Testis (tissue), 5 donors: ENCODE results near the gene HDHD3. TPM values are rescaled to one million over a fixed set of nuclear protein-coding genes. Genes with fewer than 3 reads are reported as not detected.
A peak's percentile ranks its signal among the peaks of the same experiment; 100 is the strongest.

ENCODE experiments used
- DNase-seq: peaks from one replicate; pipeline ENCODE4 v3.0.0-alpha.2; 2019
- H3K27ac ChIP-seq, 2 donors: fragments of 200-600 bp; sonication (generic); one replicate each; pipeline ENCODE4 v1.5.1; 2019
- H3K27me3 ChIP-seq: fragments of 200-600 bp; sonication (generic); one replicate; pipeline ENCODE4 v1.5.1; 2019
- H3K36me3 ChIP-seq: fragments of 200-600 bp; sonication (generic); one replicate; pipeline ENCODE4 v1.5.1; 2017; ENCODE audit warnings: low read depth; ENCODE audit errors: missing control alignments
- H3K4me1 ChIP-seq: fragments of 200-600 bp; sonication (generic); one replicate; pipeline ENCODE4 v1.5.1; 2019
- H3K4me3 ChIP-seq, 2 donors: fragments of 200-600 bp; sonication (generic); one replicate each; pipeline ENCODE4 v1.5.1; 2017 to 2019
- H3K9me3 ChIP-seq: fragments of 200-600 bp; sonication (generic); one replicate; pipeline ENCODE4 v1.5.1; 2017
- POLR2A ChIP-seq: fragments of 450-650 bp; IDR thresholded peaks from one replicate; pipeline ENCODE4 v1.6.1; 2017; ENCODE audit warnings: antibody characterized with exemption, mild to moderate bottlenecking, moderate library complexity
- WGBS, 2 donors: methylation state at CpG; one replicate each; pipeline ENCODE4 v1.1.5; 2018; 5-methylcytosine and 5-hydroxymethylcytosine counted together
- intact Hi-C: fragments of 100-400 bp; cut with DNase I; formaldehyde crosslinking; loops from one replicate; pipeline ENCODE4 v1.15.1; 2023; ENCODE audit warnings: low total_unique reads
- long read RNA-seq, 2 donors: transcript quantifications; one replicate each; lab custom pipeline, GENCODE V29; 2026
- polyA plus RNA-seq: library from polyadenylated mRNA; stranded (reverse); fragments of 350-450 nt; fragmentation: Illumina TruSeq; extraction: RNeasy Lipid Tissue Mini Kit (QIAGEN cat#74804); gene quantifications from one replicate; pipeline ENCODE4 v1.2.3, GENCODE V29; 2014; ENCODE audit warnings: low read depth, low replicate concordance; ENCODE audit not compliant: insufficient read depth
- total RNA-seq, 2 donors: library from RNA; depleted of rRNA; stranded (reverse); fragments of >200 nt; gene quantifications; one replicate each; pipeline ENCODE4 v1.2.3, GENCODE V29; 2016
- TF ChIP-seq, protein P1 (sequence below), 3 experiments: fragments of 450-650 bp in 2 of 3; fragments of 200-600 bp in 1 of 3; sonication (generic) in 1 of 3; IDR thresholded peaks; one replicate each; pipeline ENCODE4 v1.5.1; 2016 to 2019; ENCODE audit warnings: antibody characterized with exemption in 3 of 3, mild to moderate bottlenecking in 2 of 3, moderate library complexity in 1 of 3

The HDHD3 gene, protein sequence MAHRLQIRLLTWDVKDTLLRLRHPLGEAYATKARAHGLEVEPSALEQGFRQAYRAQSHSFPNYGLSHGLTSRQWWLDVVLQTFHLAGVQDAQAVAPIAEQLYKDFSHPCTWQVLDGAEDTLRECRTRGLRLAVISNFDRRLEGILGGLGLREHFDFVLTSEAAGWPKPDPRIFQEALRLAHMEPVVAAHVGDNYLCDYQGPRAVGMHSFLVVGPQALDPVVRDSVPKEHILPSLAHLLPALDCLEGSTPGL
- 10 to 100 TPM; 22.9 to 32.9 TPM for total RNA-seq
- 13.8 TPM for polyA plus RNA-seq
- long read RNA-seq, donor 1, transcript HDHD3-202 (3 exons, 1,497 nt) = major isoform, 22 of 35 reads
- long read RNA-seq, donor 1, transcript HDHD3-203 (3 exons, 913 nt) = minor isoform, 12 of 35 reads
- long read RNA-seq, donor 1, partial matches to known transcripts = 0 of 35 reads
- long read RNA-seq, donor 1, other reads (novel, unspliced or antisense) = 0 of 35 reads
- long read RNA-seq, donor 2, transcript HDHD3-203 (3 exons, 913 nt) = minor isoform, 5 of 20 reads
- long read RNA-seq, donor 2, transcript HDHD3-202 (3 exons, 1,497 nt) = major isoform, 14 of 20 reads
- long read RNA-seq, donor 2, partial matches to known transcripts = 0 of 20 reads
- long read RNA-seq, donor 2, other reads (novel, unspliced or antisense) = 0 of 20 reads

DNA sequence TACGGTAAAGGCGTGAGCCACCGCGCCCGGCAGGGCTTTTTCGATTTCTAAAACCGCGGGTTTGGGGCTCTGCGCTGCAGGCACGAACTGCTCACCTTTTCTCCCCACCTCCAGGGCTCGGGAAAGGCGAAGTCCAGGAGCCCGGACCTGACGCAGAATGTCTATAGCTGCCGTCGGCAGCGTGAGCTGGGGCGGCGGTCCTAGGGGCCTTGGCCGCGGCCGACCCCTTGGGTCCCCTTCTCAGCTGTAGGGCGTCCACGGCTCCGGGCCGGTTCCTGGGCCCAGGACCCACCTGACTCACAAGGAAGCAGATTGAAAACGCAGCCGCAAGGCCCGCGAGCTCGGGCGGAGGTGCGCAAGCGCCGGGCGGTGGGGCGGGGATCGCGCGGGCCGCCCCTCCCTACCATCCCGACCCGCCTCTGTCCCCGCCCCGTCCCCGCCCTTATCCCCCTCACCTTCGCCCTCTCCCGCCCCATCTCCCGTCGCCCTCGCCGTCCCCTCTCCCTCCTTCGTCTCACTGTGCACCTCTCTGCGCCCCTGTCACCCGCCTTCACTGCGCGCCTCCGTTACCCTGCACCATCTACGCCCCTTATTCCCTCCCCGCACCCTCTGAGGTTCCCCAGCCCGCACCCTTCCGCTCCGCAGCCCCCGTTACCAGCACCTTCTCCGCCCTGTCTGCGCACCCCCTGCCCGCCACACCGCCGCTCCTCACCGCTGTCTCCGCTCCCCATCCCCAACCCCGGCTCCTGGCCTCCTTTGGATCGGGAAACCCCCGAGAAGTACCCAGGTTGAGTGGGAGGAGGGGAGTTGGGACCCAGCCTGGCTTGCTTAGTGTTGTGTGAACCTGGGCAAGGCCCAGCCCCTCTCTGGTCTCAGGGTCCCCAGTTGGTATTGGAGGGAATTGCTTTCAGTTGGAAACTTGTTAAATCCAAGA is at the start of gene HDHD3:
HDHD3 (minus strand) TSS at position 353 of the 934 bp plus-strand sequence. CDS start 2,632 bp downstream, outside the sequence.
- Histone ChIP-seq H3K4me1 (peaks cover 12% of the 10 kb centered on the region), H3K27ac (peak within 1 kb of the TSS; percentile 76 to 78), H3K9me3 (no peaks in the 10 kb centered on the region), H3K27me3 (no peaks in the 10 kb centered on the region), H3K4me3 (peak within 1 kb of the TSS; percentile 68 to 93), H3K36me3 (no peaks in the 10 kb centered on the region)
- no peak for TF ChIP-seq POLR2A
- TF ChIP-seq, protein P1, sequence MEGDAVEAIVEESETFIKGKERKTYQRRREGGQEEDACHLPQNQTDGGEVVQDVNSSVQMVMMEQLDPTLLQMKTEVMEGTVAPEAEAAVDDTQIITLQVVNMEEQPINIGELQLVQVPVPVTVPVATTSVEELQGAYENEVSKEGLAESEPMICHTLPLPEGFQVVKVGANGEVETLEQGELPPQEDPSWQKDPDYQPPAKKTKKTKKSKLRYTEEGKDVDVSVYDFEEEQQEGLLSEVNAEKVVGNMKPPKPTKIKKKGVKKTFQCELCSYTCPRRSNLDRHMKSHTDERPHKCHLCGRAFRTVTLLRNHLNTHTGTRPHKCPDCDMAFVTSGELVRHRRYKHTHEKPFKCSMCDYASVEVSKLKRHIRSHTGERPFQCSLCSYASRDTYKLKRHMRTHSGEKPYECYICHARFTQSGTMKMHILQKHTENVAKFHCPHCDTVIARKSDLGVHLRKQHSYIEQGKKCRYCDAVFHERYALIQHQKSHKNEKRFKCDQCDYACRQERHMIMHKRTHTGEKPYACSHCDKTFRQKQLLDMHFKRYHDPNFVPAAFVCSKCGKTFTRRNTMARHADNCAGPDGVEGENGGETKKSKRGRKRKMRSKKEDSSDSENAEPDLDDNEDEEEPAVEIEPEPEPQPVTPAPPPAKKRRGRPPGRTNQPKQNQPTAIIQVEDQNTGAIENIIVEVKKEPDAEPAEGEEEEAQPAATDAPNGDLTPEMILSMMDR (IDR thresholded peaks at IDR 0.05) = no peak
- DNase-seq = peak; percentile 88
- intact Hi-C loops = no loop called here
- WGBS, 2 donors = 1 to 3% methylated on average over 44 to 74 of the region's 74 CpGs

DNA sequence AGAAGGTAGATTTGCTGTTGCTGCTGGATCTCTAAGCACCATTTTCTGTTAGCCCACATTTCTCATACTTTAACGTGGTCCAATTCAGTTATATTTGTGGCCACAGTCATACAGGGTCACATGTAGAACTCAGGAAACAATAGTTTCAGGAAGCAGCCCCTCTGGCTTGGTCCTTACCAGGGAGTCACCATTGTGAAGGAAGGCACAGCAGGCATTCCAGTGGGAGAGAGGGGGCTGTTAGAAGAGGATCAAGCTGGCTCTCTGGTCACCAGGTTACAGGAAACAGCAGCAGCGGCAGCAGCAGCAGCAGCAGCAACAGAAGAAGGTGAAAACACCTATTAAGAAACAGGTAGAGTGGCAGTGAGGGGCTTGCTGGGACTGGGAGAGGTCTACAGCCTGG is 48.3 kb upstream of the HDHD3 start:
- H3K27ac ChIP-seq = no peak overlapping the region
- no peaks in the 10 kb centered on the region for H3K9me3 ChIP-seq
- WGBS, 2 donors = 68% methylated on average over 2 of the region's 2 CpGs
- no peak for DNase-seq
- H3K4me1 ChIP-seq = no peaks in the 10 kb centered on the region
- intact Hi-C loops = no loop called here
- H3K27me3 ChIP-seq = no peaks in the 10 kb centered on the region
- TF ChIP-seq POLR2A = no peak
- TF ChIP-seq, protein P1 (IDR thresholded peaks at IDR 0.05) = no peak
- H3K36me3 ChIP-seq = no peaks in the 10 kb centered on the region
- no peak overlapping the region for H3K4me3 ChIP-seq

DNA sequence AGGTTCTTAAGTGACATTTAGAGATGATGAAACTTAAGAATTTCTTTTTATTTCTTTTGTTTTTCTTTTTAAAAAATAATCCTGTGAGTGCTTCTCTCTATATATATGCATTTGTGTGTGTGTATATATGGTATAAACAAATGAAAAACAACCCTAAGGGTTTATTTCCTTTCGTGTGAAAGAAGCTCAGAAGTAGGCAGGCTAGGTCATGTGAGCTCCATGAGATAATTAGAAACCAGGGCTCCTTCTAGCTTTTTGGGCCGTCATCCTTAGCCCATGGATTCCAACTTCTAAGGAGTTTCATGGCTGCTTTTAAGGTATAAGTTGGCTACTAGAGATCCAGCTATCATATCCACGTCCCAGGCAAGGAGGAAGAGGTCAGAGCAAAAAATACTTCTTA is 44.9 kb upstream of the HDHD3 start:
- Histone ChIP-seq H3K9me3 (no peaks in the 10 kb centered on the region), H3K4me3 (no peak overlapping the region), H3K36me3 (no peaks in the 10 kb centered on the region), H3K27ac (no peak overlapping the region), H3K27me3 (no peaks in the 10 kb centered on the region), H3K4me1 (no peaks in the 10 kb centered on the region)
- no peak for DNase-seq
- intact Hi-C loops = no loop called here
- 77 to 79% methylated on average over 3 of the region's 3 CpGs for WGBS, 2 donors
- TF ChIP-seq, protein P1 (IDR thresholded peaks at IDR 0.05) = no peak
- no peak for TF ChIP-seq POLR2A

DNA sequence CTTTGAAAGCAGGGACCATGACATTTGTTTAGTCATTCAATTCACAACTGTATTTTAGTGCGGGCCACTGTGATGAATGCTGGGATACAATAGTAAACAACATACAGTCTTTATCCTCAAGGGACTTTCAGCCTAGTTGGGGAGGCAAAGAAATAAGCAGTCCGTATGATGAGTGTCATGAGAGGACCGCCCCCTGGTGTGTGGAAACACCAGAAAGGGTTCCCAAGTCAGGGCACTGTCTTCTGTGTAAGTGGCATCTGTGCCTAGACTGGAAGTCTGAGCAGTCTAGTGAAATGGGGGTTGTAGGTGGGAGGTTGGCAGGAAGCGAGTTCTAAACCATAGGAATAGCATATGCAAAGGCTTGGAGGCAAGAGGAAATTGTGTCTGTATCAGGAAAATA is 40.6 kb upstream of the HDHD3 start:
- TF ChIP-seq, protein P1 (IDR thresholded peaks at IDR 0.05) = no peak
- no peak for TF ChIP-seq POLR2A
- Histone ChIP-seq H3K4me1 (no peaks in the 10 kb centered on the region), H3K36me3 (no peaks in the 10 kb centered on the region), H3K27me3 (no peaks in the 10 kb centered on the region), H3K27ac (no peak overlapping the region), H3K4me3 (no peak overlapping the region), H3K9me3 (no peaks in the 10 kb centered on the region)
- intact Hi-C loops = no loop called here
- WGBS, 2 donors = 87 to 95% methylated on average over 4 of the region's 4 CpGs
- DNase-seq = no peak
